ENCODE data around the gene DIABLO.

Gene DIABLO

GRCh38 chr12:122159882-122160281, 66.0 kb downstream of the DIABLO start:
- DNase-seq (ENCODE audit: extremely low read depth in 1 of 2, low read depth in 1 of 2), result no peak

DNA sequence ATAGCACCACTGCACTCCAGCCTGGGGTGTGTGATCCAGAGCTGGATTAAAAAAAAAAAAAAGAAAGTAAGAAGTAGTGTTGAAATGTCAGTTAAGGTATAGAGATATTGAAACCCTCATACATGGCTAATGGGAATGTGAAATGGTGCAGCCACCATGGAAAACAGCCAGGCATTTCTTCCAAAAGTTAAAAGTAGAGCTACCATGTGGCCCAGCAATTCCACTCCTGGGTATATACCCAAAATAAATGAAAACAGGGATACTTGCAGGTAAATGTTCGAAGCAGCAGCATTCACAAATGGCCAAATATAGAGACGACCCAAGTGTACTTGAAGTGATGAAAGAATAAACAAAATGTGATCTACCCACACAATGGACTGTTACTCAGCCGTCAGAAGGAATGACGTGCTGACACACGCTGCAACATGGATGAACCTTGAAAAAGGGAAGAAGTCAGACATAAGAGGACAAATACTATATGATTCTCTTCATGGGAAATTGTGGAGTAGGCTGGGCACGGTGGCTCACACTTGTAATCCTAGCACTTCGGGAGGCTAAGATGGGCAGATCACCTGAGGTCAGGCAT, 67.1 kb downstream of the DIABLO start:
- DNase-seq (ENCODE audit: extremely low read depth in 1 of 2, low read depth in 1 of 2), result no peak
